Measurements from ENCODE around the gene ALDH1A2.
A peak's percentile ranks its signal among the peaks of the same experiment; 100 is the strongest.

- peak; percentile 75 for TF ChIP-seq CTCF (conservative IDR thresholded peaks at IDR 0.05; ENCODE audit: low read depth, low read length)
- TF ChIP-seq EZH2 (IDR thresholded peaks at IDR 0.05; ENCODE audit: low read length, unreplicated experiment) = no peak
- TF ChIP-seq EZH2phosphoT487 (IDR thresholded peaks at IDR 0.05; ENCODE audit: borderline replicate concordance, low read length) = no peak
Observed at GRCh38 chr15:58043192-58043903, 22.2 kb downstream of the ALDH1A2 start.

Measured in PC-3 (cell line).